ENCODE results near the gene ZDHHC16.
A peak's percentile ranks its signal among the peaks of the same experiment; 100 is the strongest.
"Not testable (repeated sequence)": the region's sequence is repeated elsewhere in the genome, so short reads cannot be mapped to it uniquely, and the experiment has no call there.

Gene ZDHHC16

DNA sequence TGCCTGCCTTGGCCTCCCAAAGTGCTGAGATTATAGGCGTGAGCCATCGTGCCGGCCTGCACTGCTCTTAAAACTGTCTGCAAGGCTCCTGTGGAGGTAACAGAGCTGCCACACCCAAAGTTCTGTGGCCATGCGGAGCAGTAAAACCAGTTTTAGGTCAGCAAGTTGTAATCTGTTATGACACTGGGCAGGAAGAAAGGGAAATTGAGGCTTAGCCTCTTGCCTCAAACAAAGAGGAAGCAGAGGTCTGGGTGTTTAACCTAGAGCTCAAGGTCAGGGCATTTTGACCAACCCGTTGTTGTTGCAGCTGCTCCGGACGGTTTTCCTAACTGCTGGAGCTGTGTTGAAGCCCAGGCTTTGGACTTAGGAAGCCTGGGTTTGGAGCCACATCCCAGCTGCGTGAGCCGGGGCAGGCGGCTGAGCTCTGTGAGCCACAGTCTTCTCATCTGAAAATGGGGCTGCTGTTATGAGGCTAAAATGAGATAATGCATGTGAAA, 37.4 kb upstream of the ZDHHC16 start:
- Histone ChIP-seq H3K4me3 (ENCODE audit: insufficient read depth, low read depth, low read length) (no peak overlapping the region), H3K27ac (ENCODE audit: insufficient read depth, low read depth, low read length, poor library complexity, severe bottlenecking) (no peak overlapping the region), H3K27me3 (ENCODE audit: control insufficient read depth, insufficient read depth, low read length, poor library complexity, severe bottlenecking) (no peaks in the 10 kb centered on the region), H3K36me3 (ENCODE audit: control insufficient read depth, insufficient read depth, low read length) (no peaks in the 10 kb centered on the region), H3K4me1 (ENCODE audit: control insufficient read depth, insufficient read depth, low read length) (no peaks in the 10 kb centered on the region), H3K9me3 (ENCODE audit: control insufficient read depth, low read length) (no peaks in the 10 kb centered on the region)
- 91 to 92% methylated on average over 10 of the region's 10 CpGs for WGBS, 2 experiments

DNA sequence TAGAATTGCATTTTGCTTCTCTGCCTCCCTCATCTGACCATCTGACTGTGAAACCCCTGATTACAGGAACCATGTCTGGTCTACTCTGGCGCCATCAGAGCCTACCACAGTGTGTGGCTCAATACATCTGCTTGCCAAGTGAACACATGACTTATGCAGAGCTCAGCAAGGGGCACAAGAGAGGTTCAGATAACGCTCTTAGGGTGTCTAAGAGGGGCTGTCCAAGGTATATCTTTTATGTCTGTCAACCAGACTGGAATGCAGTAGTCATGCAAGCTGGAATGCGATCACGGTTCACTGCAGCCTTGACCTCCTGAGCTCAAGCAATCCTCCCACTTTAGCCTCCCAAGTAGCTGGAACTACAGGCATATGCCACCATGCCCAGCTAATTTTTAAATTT, 34.6 kb upstream of the ZDHHC16 start:
- 91 to 92% methylated on average over 4 of the region's 4 CpGs for WGBS, 2 experiments
- Histone ChIP-seq H3K4me1 (ENCODE audit: control insufficient read depth, insufficient read depth, low read length) (no peaks in the 10 kb centered on the region), H3K9me3 (ENCODE audit: control insufficient read depth, low read length) (no peaks in the 10 kb centered on the region), H3K36me3 (ENCODE audit: control insufficient read depth, insufficient read depth, low read length) (no peaks in the 10 kb centered on the region), H3K27me3 (ENCODE audit: control insufficient read depth, insufficient read depth, low read length, poor library complexity, severe bottlenecking) (no peaks in the 10 kb centered on the region), H3K27ac (ENCODE audit: insufficient read depth, low read depth, low read length, poor library complexity, severe bottlenecking) (no peak overlapping the region), H3K4me3 (ENCODE audit: insufficient read depth, low read depth, low read length) (no peak overlapping the region)

DNA sequence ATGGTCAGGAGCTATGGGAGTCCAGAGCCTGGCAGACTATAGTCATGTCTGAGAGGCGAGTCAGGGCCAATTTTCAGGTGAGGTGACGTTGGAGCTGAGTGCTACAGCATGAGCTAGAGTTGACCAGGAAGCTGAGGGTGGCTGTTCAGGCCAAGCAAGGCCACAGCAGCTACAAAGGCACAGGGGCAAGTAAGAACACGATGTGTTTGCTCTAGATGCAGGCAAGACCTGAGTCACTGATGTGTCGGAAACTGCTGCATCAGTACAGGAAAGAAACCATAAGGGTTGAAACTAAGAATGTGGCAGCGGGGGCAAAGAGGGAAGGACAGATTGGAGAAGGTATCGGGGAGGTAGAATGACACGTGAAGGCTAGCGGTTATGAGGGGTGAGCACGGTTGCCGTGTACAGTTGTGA, 33.1 kb upstream of the ZDHHC16 start:
- 94 to 96% methylated on average over 10 of the region's 10 CpGs for WGBS, 2 experiments
- Histone ChIP-seq H3K4me1 (ENCODE audit: control insufficient read depth, insufficient read depth, low read length) (no peaks in the 10 kb centered on the region), H3K4me3 (ENCODE audit: insufficient read depth, low read depth, low read length) (no peak overlapping the region), H3K27me3 (ENCODE audit: control insufficient read depth, insufficient read depth, low read length, poor library complexity, severe bottlenecking) (no peaks in the 10 kb centered on the region), H3K36me3 (ENCODE audit: control insufficient read depth, insufficient read depth, low read length) (no peaks in the 10 kb centered on the region), H3K9me3 (ENCODE audit: control insufficient read depth, low read length) (no peaks in the 10 kb centered on the region), H3K27ac (ENCODE audit: insufficient read depth, low read depth, low read length, poor library complexity, severe bottlenecking) (no peak overlapping the region)

DNA sequence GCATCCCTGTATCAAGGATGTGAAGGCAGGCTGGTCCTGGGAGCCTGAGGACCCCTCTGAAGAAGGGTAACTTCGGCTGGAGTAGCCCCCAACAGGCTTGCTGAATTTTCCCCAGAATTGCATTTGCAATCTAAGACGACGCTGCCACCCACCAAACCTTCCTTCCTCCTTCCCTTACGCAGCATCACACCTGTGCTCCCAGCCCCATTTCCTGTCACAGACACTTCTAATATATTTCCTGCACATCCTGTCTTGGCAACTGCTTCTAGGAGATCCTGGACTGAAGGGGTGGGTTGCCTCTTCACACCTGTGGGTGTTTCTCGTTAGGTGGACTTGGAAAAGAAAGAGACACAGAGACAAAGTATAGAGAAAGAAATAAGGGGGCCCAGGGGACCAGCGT, 29.4 kb upstream of the ZDHHC16 start:
- no peak overlapping the region for H3K27ac ChIP-seq (ENCODE audit: insufficient read depth, low read depth, low read length, poor library complexity, severe bottlenecking)
- H3K4me1 ChIP-seq (ENCODE audit: control insufficient read depth, insufficient read depth, low read length) = peaks cover 6% of the 10 kb centered on the region
- H3K27me3 ChIP-seq (ENCODE audit: control insufficient read depth, insufficient read depth, low read length, poor library complexity, severe bottlenecking) = no peaks in the 10 kb centered on the region
- H3K4me3 ChIP-seq (ENCODE audit: insufficient read depth, low read depth, low read length) = no peak overlapping the region
- no peaks in the 10 kb centered on the region for H3K36me3 ChIP-seq (ENCODE audit: control insufficient read depth, insufficient read depth, low read length)
- H3K9me3 ChIP-seq (ENCODE audit: control insufficient read depth, low read length) = no peaks in the 10 kb centered on the region
- 93 to 94% methylated on average over 6 of the region's 6 CpGs for WGBS, 2 experiments

DNA sequence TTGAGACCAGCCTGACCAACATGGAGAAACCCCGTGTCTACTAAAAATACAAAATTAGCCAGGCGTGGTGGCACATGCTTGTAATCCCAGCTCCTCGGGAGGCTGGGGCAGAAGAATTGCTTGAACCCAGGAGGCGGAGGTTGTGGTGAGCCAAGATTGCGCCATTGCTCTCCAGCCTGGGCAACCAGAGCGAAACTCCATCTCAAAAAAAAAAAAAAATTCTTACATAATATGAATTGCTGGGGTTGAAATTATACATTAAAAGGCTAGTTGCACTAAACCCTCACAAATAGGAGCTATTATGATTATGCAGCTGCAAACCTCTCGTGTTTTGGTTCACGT, 22.2 kb upstream of the ZDHHC16 start:
- not testable (repeated sequence) for H3K27me3 ChIP-seq (ENCODE audit: control insufficient read depth, insufficient read depth, low read length, poor library complexity, severe bottlenecking); H3K4me1 ChIP-seq (ENCODE audit: control insufficient read depth, insufficient read depth, low read length); H3K9me3 ChIP-seq (ENCODE audit: control insufficient read depth, low read length); H3K4me3 ChIP-seq (ENCODE audit: insufficient read depth, low read depth, low read length); H3K27ac ChIP-seq (ENCODE audit: insufficient read depth, low read depth, low read length, poor library complexity, severe bottlenecking); H3K36me3 ChIP-seq (ENCODE audit: control insufficient read depth, insufficient read depth, low read length)
- 95 to 97% methylated on average over 7 to 8 of the region's 8 CpGs for WGBS, 2 experiments

DNA sequence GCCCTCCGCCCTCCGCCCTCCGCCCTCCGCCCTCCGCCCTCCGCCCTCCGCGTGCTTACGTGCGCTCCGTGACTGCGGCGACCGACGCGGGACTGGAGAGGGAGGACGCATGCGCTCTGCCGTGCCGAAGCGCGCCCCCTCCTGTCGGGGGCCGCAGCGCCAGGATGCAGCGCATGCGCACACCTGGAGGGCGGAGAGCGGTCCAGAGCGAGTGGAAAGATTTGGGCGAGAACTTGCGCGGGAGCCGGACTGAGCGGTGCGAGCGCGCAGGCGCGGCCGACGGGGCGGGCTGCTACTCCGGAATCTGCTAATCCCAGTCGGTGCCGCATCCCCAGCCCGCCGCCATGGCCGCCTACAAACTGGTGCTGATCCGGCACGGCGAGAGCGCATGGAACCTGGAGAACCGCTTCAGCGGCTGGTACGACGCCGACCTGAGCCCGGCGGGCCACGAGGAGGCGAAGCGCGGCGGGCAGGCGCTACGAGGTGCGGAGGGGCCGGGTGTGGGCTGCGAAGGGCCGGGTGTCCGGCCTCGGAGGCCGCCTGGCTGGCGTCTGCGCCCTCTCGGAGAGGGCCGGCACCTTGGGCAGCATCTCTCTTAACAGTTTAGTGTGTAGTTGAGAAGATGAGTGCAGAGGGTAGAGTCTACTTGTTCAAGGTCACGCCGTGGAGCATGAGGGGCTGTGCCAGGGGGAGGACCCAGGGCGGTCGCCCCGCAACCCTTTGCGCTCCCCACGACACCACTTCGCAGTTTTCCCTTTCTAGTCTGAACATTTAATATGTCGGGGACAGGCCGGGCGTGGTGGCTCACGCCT, 19.8 kb upstream of the ZDHHC16 start, which contains the start of gene PGAM1:
TSS of gene PGAM1 (plus strand) at position 228 of the 812 bp plus-strand sequence. CDS start at position 345, 117 bp downstream.
- Histone ChIP-seq H3K27ac (ENCODE audit: insufficient read depth, low read depth, low read length, poor library complexity, severe bottlenecking) (peak within 1 kb of the TSS; percentile 92), H3K4me3 (ENCODE audit: insufficient read depth, low read depth, low read length) (peak within 1 kb of the TSS; percentile 85)

DNA sequence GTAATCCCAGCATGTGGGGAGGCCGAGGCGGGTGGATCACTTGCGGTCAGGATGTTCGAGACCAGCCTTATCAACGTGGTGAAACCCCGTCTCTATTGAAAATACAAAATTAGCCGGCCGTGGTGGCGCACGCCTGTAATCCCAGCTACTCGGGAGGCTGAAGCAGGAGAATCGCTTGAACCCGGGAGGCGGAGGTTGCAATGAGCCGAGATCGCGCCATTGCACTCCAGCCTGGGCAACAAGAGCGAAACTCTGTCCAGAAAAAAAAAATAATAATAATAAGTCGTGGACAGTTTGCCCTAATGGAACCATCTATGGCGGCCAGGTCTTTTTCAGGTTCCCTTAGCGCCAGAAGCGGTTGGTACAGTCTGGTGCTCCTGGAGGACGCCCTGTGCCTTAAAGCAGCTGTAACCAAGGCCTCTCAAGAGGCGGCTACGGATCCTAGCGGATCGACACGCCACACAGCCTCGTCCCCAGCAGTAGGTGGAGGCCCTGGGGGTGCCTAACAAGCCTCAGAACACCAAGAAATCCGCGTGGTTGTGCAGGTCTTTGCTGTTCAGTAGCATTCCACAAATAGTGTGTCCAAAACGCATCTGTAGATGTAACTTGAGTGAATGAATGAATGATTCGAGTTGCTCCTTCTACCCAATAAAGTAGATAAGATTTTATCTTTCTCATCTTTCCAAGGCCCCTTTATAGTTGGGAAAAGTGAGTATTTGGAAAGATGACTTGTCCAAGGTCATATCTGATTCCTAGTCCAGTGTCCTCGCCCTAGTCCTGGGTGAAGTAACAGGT, 19.0 kb upstream of the ZDHHC16 start:
- Histone ChIP-seq H3K4me3 (ENCODE audit: insufficient read depth, low read depth, low read length) (peak overlapping the region; percentile 85), H3K27me3 (ENCODE audit: control insufficient read depth, insufficient read depth, low read length, poor library complexity, severe bottlenecking) (no peaks in the 10 kb centered on the region), H3K9me3 (ENCODE audit: control insufficient read depth, low read length) (no peaks in the 10 kb centered on the region), H3K36me3 (ENCODE audit: control insufficient read depth, insufficient read depth, low read length) (peaks cover 21% of the 10 kb centered on the region), H3K4me1 (ENCODE audit: control insufficient read depth, insufficient read depth, low read length) (peaks cover 6% of the 10 kb centered on the region), H3K27ac (ENCODE audit: insufficient read depth, low read depth, low read length, poor library complexity, severe bottlenecking) (peak overlapping the region; percentile 88)
- 2 to 3% methylated on average over 33 to 34 of the region's 34 CpGs for WGBS, 2 experiments

More for the DNA sequence above, 19.8 kb upstream of the ZDHHC16 start, which contains the start of gene PGAM1:
- Histone ChIP-seq H3K4me1 (ENCODE audit: control insufficient read depth, insufficient read depth, low read length) (peaks cover 6% of the 10 kb centered on the region), H3K9me3 (ENCODE audit: control insufficient read depth, low read length) (no peaks in the 10 kb centered on the region), H3K27me3 (ENCODE audit: control insufficient read depth, insufficient read depth, low read length, poor library complexity, severe bottlenecking) (no peaks in the 10 kb centered on the region), H3K36me3 (ENCODE audit: control insufficient read depth, insufficient read depth, low read length) (peaks cover 13% of the 10 kb centered on the region)
- WGBS, 2 experiments = 0 to 1% methylated on average over 86 to 87 of the region's 90 CpGs

DNA sequence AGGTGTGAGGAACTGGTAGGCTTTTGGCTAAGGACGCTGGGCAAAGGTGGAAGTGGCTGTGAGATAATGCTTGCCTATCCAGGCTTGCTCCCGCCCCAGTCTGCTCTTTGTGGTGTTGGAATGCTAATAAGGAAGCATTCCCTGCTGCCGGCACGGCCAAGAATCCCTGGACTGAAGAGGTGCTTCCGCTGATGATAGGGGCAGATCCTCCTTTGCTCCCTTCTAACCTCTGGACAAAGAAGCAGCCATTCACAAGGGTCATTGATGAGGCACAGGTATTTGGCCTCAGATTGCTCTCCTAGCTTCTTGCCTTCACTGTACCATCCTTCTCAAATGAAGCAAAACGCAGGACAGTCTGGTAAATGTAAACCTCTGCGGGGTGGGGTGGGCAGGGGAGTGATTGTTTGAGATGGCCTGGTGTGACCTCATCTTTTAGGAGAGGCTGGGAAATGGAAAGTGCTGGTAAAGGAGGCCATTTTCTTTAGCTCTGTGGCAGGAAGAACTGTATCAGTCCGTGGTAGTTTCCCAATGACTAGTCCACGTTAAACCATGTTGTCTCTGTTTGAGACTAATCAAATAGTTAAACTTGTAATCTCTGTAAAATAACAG, 18.3 kb upstream of the ZDHHC16 start:
- Histone ChIP-seq H3K9me3 (ENCODE audit: control insufficient read depth, low read length) (no peaks in the 10 kb centered on the region), H3K27ac (ENCODE audit: insufficient read depth, low read depth, low read length, poor library complexity, severe bottlenecking) (peak overlapping the region; percentile 88), H3K36me3 (ENCODE audit: control insufficient read depth, insufficient read depth, low read length) (peaks cover 24% of the 10 kb centered on the region), H3K27me3 (ENCODE audit: control insufficient read depth, insufficient read depth, low read length, poor library complexity, severe bottlenecking) (no peaks in the 10 kb centered on the region), H3K4me3 (ENCODE audit: insufficient read depth, low read depth, low read length) (peak overlapping the region; percentile 85), H3K4me1 (ENCODE audit: control insufficient read depth, insufficient read depth, low read length) (peaks cover 6% of the 10 kb centered on the region)
- 0 to 5% methylated on average over 7 to 9 of the region's 9 CpGs for WGBS, 2 experiments

DNA sequence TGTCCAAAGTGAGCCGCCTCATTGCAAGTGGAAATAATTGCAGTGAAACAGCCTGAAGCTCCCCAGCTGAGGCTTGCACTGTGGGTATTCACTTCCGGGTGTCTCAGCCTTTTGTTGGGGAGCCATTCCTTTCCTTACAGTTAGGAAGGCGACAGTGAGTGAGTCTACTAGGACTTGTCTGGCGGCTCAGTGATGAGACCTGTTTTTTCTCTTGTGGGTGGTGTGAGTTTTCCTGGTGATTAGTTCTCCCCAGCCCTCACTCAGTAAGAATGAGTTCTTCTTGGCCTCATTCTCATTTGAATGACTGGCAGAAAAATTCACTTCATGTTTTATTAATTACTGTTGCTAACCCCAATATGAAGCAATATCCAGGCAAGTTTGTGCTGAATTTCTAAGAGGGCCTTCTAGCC, 17.4 kb upstream of the ZDHHC16 start:
- Histone ChIP-seq H3K27me3 (ENCODE audit: control insufficient read depth, insufficient read depth, low read length, poor library complexity, severe bottlenecking) (no peaks in the 10 kb centered on the region), H3K9me3 (ENCODE audit: control insufficient read depth, low read length) (no peaks in the 10 kb centered on the region), H3K4me3 (ENCODE audit: insufficient read depth, low read depth, low read length) (peak overlapping the region; percentile 85), H3K36me3 (ENCODE audit: control insufficient read depth, insufficient read depth, low read length) (peaks cover 27% of the 10 kb centered on the region), H3K27ac (ENCODE audit: insufficient read depth, low read depth, low read length, poor library complexity, severe bottlenecking) (peak overlapping the region; percentile 88), H3K4me1 (ENCODE audit: control insufficient read depth, insufficient read depth, low read length) (peaks cover 6% of the 10 kb centered on the region)
- 52 to 63% methylated on average over 4 of the region's 4 CpGs for WGBS, 2 experiments

DNA sequence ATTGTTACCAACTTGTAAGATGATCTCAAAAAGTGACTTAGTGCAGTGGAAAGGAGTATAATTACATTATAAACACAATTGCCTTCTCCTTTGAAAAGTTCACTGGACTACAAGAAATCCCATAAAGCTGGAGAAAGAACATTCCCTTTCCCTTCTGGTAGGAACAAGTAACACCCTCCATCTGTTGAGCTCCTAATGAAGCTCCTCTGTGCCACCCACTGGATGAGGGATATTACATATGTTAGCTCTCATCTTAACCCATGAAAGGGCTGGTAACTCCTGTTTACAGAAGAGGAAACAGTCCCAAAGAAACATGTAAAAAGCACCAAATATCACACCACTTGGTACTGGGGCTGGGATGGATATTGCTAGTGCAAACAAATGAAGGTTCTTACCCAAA, 11.9 kb upstream of the ZDHHC16 start:
- H3K36me3 ChIP-seq (ENCODE audit: control insufficient read depth, insufficient read depth, low read length) = peaks cover 53% of the 10 kb centered on the region
- H3K27ac ChIP-seq (ENCODE audit: insufficient read depth, low read depth, low read length, poor library complexity, severe bottlenecking) = peak overlapping the region; percentile 33
- no peak overlapping the region for H3K4me3 ChIP-seq (ENCODE audit: insufficient read depth, low read depth, low read length)
- no peaks in the 10 kb centered on the region for H3K27me3 ChIP-seq (ENCODE audit: control insufficient read depth, insufficient read depth, low read length, poor library complexity, severe bottlenecking)
- no peaks in the 10 kb centered on the region for H3K4me1 ChIP-seq (ENCODE audit: control insufficient read depth, insufficient read depth, low read length)
- no peaks in the 10 kb centered on the region for H3K9me3 ChIP-seq (ENCODE audit: control insufficient read depth, low read length)
